GM10266 (cell line): ENCODE results near the gene GLT1D1.

Source experiments
- DNase-seq: peaks from one replicate; pipeline ENCODE4 v3.0.0; 2012; ENCODE audit errors: extremely low spot score
- CTCF ChIP-seq: IDR thresholded peaks from 2 replicates; pipeline ENCODE4 v1.5.1; 2012; ENCODE audit warnings: mild to moderate bottlenecking, low read depth; ENCODE audit not compliant: control insufficient read depth, insufficient read depth; ENCODE audit errors: missing control alignments

GLT1D1 gene

GRCh38 chr12:128876559-128876958 lies 23.3 kb downstream of the GLT1D1 start:
- DNase-seq: no peak
- TF ChIP-seq CTCF: no peak

DNA sequence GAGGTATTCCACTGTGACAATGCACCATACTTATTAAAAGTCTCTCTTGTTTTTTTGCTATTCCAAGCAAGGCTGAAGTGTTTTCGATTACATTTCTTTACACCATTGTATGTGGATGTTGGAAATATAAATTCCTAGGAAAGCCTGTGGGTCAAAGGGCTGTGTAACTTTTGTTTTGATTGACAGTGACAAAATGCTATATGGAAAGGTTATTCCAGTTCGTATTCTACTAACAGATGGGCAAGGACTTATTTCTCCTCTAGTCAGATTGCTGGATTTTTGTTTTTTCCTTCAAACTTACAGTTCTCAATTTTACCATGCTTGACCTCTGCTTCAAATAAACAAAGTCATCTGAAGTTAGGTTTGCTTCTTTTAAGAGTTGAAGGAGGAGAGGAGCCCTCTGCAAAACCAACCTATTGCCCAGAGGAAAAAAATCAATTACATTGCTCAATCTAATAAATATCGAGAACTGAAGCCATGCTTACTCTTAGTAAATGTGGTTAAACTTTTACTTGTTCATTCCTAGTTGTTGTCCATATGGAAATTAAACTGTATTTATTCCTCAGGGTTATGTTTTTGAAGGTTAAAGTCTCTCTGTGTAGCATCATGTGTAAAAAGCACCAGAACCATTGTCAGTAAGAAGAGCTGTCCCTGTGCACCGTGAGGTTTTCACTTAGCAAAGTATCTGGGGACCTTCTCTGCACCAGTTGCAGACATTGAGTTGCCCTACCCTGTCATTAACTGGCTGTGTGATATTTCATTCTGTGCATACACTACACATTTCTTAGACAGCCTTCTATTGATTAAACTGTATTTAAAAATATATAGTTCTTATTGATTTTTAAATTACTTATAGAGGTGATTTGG lies 26.9 kb downstream of the GLT1D1 start:
- TF ChIP-seq CTCF: no peak
- DNase-seq: no peak

GRCh38 chr12:128891856-128892255 lies 38.6 kb downstream of the GLT1D1 start:
- no peak for TF ChIP-seq CTCF
- no peak for DNase-seq

DNA sequence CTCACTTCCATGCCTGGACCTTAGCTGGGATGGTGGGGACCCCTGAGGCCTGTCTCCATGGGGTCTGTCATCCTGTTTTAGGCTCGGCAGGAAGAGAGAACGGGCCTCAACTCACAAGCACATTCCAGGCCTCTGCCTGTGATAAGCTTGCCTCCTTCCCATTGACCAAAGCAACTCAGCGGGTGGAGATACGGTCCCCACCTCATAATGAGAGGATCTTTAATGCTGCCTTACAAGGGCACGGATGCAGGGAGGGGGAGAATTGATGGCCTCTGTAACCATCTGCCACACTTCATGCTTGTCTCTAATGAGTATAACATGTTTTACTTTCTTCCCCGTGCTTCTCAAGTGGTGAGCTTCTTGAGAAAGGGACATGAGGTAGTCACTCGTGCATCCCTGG lies 50.0 kb downstream of the GLT1D1 start:
- TF ChIP-seq CTCF: no peak

DNA sequence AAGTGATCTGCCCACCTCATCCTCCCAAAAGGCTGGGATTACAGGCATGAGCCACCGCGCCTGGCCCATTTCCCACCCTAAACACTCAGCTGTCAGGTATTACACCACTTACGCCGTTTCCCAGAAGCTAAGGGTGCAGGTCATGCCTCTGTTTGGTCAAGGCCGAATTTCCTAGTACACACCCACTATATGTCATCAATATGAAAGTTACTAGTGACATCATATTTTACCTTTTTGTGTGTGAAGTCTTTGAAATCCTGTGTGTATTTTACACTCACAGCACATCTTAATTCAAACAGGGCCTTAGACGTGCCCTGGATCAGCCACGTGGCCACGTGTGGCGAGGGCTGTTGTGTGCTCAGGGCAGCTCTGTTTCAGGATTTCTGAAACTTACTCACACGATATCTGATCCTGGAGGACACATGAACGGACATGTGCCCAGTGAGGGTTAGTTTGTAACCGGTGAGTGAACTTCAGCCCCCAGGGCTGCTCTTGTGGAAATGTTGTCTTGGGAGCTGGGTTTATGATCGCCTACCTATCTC lies 51.8 kb downstream of the GLT1D1 start:
- no peak for DNase-seq
- TF ChIP-seq CTCF: no peak

More for the DNA sequence above, 50.0 kb downstream of the GLT1D1 start:
- DNase-seq: no peak

- DNase-seq: no peak
- TF ChIP-seq CTCF: no peak
These were observed 53.3 kb downstream of the GLT1D1 start for GRCh38 chr12:128906485-128907137.

DNA sequence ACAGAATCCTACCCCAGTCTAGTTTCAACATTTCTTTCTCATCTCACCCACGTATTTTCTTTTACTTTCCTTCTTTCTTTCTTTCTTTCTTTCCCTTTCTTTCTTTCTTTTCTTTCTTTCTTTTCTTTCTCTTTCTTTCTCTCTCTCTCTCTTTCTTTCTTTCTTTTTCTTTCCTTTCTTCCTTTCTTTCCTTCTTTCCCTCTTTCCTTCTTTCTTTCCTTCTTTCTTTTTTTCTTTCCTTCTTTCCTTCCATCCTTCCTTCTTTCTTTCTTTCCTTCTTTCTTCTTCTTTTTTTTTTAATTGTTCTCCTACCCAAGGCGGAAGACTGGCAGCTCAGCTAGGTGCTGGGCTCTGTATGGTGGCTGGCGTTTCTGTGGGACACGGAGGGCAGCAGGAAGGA lies 55.0 kb downstream of the GLT1D1 start:
- DNase-seq: no peak
- no peak for TF ChIP-seq CTCF
